HG03442 (cell line): ENCODE measurements around the gene KCNF1.

Experiments
- ATAC-seq: cut with Tn5 transposase; IDR thresholded peaks from one replicate; pipeline ENCODE4 v1.9.1; 2021; ENCODE audit warnings: mild to moderate bottlenecking, moderate library complexity; ENCODE audit not compliant: unreplicated experiment

KCNF1 gene

DNA sequence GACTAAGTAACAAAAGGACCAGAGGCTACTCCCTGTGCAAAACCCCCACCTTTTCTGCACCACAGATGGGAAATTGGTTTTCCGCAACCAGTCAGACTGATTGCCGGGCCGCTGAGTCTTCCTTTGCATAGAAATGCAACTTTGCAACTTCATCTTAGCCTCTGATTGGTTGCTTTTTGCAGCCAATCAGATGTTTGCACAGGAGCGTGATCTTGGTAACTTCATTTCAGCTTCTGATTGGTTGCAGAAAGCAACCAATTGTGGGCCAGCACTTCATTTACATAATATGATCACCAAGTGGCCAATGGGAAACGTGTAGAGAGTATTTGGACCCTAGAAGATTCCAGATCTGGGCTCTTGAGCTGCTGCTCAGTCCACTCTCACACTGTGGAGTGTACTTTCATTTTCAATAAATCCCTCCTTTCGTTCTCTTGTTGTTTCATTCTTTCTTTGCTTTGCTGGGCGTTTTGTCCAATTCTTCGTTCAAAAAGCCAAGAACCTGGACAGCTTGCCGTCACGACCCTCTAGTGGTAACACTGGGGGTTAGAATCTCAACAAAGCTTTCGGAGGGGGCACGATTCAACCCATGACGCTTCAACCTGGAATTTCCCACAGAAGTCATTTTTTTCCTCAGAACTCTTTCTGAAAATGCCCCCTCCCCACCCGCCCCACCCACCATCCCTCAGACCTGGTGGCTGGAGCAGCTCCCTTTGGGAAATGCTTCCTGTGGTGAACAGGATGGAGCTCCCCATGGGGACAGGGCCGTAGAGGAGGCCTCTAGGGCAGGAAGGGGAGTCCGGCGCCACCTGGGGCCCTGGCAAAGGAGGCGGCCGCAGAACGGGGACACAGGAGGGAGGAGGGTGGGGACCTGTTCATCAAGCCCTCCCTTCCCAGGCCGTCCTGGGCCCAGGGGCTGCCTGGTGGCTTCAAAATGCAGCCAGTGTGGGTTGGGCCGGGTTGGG lies 31.8 kb upstream of the KCNF1 start:
- ATAC-seq = no peak

DNA sequence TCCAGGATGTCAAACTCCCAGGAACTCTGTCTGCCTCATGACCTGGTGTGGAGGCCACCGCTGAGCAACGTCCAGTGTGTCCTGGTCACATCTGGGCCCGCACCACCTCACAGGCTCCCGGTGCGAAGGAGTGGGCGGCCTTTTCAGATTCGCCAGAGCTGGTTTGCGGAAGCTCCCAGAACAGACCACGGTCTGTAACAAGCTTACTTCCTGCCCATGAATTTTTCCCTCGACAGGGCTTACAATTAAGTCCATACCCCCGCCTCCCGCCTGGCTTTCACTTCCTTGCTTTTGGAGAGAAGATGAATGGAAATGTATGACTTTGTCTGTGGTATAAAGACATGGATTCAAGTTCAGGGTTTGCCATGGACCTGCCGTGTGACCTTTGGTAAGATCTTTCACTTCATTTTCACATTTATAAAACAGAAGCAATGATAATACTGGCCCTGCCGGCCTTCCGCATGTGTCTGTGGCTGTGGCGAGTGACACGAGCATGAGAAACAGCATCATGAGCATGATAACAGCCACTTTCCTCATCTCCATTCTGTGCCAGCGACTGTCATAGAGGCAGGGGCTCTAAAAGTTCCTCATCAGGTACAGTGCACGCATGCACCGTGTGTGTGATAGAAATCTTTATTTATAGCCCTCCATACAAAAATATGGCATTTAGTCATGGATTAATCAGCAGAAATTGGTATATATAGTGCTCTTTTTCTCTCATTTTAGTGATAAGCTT lies 31.0 kb upstream of the KCNF1 start:
- peak; percentile 68 for ATAC-seq

DNA sequence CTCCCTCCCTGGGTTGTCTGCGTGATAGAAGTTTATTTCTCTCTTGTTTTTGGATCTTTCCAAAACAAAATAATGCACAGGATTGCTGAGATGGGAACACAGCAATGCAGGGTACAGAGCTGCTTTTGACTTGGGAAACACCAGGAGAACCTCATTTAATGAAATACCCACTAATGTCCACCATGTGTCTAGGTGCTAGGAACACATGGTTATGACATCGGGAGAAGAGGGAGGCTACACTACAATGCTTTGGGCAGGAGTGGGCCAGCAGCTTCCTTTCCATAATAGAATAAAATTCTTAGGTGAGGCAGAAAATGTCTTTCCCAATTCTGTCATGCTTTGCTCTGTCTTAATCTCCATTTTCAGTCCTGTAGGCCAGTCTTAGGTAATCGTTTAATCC lies 29.2 kb upstream of the KCNF1 start:
- ATAC-seq = no peak

DNA sequence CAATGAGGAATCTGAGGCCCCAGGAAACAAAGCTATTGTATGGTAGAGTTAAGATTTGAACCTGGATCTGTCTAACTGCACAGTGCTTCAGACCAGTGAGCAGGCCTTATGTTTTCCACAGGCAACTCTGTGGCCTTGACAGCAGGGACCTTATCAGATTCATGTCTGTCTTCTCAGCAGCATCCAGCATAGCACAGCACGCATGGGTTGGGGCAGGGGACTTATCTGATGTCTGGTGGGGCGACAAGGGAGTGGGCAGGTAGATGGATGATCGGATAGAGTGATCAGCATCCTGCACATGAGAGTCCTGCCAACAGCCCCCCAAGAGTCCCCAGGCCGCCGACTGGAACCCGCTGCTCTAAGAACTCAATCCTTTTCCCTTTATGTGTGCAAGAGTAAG lies 28.7 kb upstream of the KCNF1 start:
- ATAC-seq = no peak

DNA sequence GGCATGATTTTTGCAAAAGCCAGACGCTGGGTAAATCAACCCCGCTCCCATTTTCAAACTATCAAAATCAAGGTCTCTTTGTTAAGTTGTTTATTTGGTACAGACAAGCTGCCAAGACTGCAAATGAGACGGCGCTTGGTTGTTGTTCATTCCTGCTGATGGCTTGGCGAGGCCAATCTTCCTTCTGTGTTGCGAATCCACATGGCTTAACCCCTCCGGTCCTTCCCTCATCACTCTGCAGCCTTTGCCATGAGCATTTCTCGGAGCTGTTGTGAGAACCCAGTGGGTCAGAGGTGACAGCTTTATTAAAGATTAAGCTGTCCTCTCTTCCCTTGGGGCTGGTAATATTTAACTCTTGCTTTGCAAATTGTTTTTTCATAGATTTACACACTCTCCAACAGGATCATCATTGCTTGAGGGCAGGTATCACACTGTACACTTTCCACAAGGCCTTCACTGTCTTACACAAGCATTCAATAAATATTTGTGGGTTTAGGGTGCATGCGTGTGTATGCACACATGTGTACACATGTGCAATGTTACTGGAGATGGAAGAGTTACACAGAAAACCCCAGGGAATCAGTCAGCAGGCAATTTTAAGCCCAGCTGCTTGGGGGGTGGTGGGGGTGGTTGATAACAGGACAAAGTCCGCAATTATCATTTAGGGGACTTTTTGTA lies 27.8 kb upstream of the KCNF1 start:
- ATAC-seq = no peak

DNA sequence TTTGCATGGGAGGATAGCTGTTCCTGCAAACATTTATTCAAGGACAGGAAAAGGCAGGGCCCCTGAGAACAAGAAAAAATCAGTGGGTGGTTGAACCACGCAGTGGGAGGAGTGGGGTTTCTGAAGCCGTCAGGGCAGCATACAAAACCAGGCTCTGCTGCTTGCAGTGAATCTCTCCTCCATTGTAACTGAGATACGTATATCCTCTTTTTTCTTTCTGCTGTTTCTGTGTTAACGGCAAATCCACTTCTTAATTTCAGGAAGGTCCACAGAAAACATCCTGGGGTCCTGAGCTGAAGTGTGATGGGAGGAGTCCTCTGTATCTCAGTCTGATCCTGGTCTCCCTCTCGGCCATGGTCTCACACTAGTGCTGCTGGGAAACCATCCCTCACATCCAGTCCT lies 27.2 kb upstream of the KCNF1 start:
- ATAC-seq = no peak

DNA sequence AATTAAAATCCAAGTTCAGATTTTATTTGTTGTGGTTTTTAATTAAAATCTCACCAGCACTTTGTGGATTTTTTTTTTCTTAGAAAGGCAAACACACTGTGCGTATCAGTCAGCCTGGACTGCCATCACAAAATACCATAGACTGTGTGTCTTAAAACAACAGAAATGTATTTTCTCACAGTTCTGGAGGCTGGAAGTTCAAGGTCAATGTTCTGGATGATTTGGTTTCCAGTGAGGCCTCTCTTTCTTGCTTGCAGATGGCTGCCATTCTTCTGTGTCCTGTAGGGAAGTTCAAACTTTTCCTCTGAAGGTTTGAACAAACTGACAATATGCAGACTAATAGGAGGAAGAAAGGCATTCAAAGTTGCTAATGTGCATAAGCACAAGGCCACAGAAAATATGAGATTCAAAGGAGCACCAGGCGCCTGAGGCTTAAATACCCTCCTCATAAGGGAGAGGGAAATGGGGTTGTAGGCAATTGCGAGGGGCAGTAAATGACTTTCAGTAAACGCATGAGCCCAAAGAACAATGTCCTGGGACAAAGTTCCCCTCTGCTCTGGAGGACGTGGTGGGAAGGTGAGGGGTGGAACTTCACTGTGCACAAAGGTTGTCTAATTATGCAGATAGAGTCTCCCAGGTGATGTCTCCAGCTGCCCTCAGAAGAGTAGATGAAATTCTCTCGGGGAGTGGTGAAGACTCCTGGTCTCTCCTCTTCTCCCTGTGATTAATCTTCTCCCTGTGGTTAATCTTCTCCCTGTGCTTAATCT lies 26.5 kb upstream of the KCNF1 start:
- no peak for ATAC-seq

DNA sequence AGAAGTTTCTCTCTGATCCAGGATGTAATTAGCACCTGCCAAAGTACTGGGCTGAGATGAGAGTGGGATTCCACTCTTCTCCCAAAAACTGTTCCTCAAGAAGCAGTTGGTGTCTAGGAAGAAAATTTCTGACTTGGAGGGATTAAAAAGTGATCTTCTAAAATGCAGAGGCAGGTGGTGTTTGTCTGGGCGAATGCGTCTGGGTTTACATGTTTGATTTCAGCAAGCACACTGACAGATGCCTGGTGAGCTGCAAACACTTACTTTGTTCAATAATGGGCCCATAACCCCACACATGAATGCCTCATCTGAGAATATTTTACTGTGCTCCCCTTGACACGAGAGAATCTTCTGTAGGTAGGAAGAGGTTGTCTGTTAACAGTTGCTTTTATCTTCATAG lies 24.3 kb upstream of the KCNF1 start:
- ATAC-seq = no peak

DNA sequence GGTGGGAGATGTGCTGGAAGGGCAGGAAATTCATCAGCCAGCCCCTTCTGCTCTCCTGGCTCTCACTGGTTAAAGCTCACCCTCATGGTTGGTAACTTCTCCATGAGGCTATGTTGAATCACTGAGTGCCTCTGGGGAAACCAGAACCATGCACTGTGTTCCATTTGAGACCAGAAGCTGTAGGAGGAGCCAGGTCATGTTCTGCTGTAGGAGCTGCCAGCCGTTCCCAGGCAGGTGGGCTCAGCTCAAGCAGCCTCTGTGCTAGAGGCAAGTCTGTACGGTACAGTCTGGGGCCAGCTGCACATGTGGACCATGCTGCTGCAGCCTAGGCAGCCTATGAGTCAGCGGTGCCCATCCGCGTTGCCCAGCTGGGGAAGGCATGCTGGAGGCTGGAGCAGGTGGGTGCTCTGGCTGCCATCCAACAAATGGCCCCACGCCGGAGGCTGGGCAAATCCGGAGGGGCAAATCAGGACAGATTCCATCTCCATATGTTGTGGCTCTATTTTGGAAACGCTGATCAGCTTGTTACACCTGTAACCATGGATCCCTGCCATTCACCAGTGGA lies 22.0 kb upstream of the KCNF1 start:
- ATAC-seq = no peak

DNA sequence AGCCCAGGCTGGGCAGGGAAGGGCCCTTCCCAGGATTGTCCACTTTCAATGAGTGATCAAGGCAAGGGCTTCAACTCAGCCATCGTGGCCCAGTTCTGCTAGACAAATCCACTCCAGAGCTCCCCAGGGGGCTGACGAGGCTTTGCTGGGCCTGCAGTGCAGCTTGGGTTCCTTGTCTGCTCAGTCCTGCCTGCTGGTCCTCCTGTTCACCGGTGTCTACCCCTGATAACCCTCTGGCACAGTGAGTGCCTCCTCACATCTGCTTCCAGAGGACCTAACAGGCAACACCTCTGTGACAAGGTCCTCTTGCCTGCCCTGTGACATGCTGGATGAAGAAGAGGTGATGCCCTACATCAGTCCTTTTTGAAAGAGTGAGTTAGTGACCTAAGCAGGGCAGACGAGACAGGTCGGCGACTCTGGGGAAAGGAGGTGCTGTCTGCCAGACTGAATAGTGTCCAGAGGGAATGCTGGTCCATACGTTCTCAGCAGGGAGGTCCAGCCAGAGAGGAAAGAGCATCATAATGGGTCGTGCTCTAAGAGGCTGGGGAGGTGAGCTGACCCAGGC lies 20.9 kb upstream of the KCNF1 start:
- no peak for ATAC-seq

DNA sequence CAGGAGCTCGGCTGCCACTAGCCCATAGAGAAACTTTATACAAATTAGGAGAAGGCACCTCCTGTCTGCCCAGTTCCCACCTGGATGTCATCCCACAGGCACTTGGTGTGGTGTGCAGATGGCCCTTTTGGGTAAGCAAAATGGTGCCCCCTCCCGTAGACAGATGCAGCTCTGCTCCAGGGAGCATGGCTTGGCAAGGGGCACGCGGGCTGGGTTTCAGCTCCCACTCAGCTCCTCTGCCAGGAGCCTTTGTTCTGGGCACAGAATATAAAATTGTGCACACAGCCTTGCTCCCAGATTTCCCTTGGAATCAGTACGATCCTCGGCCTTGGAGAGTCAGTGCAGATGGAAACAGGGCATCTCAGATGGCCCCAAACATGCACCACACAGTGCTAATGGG lies 20.3 kb upstream of the KCNF1 start:
- no peak for ATAC-seq

DNA sequence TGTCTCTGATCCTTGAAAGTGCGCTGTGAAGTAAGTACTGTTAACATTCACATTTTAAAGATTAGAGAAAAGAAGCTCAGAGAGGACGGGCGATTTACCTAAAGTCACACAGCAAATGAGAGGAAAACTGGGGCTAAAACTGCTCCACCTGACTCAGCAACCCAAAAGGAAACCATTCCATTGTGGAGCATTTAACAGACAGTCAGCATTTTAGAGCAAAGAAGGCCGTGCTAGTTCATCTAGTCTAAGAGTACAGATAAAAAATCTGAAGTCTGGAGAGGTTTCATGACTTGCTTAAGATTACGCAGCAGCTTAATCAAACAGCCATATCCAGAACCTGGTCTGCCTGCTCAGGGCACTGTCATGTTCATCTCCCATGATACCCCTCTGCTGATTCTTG lies 19.9 kb upstream of the KCNF1 start:
- ATAC-seq = no peak

DNA sequence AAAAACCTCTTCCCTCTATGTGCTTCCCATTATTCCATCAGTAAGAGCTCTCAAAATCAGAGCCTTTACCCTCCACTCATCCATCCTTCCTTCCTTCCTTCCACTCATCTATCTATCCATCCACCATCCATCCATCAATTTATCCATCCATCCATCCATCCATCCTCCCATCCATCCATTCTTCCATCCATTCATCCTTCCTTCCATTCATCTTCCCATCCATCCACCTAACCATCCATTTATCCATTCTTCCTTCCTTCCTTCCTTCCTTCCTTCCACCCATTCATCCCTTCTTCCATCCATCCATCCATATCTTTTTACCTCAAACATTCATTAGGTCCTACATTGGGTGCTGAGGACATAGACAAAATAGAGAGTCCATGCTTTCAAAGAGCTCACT lies 19.4 kb upstream of the KCNF1 start:
- ATAC-seq = no peak

DNA sequence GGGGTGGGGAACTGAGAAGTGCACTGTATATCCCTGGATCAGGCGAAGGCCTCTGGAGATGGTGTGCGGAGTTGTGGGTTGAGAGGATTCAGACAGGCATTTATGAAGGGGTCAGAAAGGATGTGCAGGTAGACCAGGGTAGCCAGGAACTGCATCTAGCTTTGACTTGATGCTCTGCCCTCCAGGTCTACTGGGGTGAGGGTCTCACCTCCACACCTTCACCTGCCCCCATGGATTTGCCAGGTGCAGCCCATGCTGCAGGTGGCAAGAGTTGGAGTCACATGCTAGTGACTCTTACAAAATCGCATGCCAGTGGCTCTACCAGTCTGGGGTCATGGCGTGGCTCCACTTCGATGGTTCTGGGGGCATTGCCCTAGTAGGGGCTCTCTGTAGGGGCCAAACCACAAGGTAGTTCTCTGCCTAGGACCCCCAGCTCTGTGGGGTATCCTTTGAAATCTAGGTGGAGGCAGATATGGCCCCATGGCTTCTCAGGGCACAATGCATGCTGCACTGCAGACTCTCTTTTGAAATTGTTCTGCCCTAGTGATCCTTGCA lies 18.9 kb upstream of the KCNF1 start:
- no peak for ATAC-seq

DNA sequence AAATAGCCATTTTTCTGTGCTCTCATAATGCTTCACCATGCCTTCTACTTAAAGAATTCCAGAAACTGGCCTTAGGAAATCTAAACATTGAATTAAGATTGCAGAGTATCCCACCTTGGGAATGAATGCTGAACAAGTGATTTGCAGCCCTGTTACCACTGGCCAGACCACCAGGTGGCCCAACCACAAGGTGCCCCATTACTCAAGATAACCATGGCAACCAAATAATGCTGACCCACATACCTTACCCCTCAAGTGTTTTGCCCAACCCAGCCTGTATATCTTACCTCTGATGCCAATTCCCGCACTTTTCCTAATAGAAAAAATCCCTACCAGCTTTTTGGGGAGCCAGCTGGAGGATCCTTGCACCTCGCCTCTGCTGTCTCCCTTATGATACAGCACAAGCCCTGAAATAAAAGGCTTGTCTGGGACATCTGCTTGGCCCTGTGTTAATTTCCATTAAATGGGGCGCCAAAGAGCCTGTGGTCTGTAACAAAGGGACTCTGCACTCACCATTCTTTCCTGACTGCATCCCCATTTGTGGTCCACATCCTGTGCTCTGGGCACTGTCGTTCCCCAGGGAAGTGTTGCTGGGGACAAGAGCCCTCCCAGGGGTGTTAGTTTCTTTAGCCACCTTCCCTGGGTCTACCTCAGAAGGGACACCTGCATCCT lies 17.3 kb upstream of the KCNF1 start:
- no peak for ATAC-seq

DNA sequence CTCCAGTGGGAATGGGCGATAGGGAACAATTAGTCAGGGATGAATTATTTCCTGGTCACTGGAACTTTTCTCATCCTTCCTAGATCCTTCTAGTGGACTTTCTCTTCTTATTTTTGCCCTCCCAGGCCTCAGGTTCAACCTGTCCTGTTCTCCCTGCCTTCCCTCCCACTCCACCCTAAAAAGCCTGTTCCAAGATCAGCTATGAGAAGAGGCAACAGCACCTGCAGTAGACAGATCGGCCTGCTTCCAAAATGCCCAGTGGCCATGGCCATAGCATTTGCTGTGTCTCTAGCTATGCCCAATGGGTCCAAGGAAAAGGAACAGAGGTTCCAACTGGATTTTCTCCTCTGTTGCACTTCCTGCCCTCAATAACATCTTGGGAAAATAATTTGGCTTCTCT lies 16.5 kb upstream of the KCNF1 start:
- ATAC-seq = no peak

DNA sequence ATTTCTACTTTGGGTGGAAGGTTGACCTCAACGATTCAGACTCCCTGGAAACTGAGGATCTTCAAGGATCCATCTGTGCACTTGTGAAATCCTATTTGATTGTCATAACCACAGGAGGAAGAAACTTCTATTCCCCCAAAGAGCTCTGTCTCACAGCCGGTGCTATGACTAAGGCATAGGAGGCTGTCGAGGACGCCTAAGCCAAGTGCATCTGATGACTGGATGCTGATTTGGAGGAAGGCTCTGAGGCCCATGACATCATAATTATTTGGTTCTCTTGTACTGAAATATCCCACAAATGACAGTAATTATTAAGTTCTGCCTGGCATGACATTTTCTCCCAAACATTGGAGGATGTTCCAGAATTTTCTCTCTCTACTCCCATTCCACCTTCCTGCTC lies 13.8 kb upstream of the KCNF1 start:
- no peak for ATAC-seq

DNA sequence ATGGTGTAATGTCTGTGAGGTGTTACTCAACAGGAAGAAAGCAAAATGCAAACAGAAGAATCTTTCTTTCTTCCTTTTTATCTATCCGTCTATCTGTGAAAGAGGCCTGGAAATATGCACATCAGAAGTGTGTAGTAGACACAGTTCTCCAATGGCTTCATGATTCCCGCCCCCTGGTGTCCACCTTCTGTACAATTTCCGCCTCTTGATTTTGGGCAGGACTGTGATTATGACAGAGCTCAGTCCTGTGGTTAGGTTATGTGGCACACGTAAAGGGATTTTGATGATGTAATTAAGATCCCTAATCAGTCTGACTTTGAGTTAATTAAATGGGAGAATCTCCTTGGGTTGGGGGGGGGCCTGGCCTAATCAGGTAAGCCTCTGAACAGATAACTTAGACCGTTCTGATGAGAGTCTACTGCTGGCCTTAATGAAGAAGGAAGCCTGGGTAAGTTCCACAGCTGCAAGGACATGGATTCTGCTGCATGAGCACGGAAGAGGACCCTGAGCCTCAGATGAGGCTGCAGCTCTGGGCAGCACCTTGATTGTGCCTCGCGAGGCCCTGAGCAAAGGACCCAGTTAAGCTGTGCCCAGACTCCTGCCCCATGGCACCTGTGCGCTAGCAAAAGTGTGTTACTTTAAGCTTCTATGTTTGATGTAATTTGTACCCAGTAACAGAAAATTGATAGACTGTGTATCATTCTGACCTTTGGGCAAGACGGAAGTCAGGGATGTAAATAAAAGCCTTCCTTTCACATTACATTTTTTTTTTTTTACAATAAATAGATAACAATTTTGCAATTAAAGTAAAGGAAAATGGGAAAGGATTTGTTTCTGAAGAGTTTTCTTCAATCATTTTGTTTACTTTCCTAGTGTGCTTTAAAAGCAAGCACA lies 11.3 kb upstream of the KCNF1 start:
- peak; percentile 64 for ATAC-seq
